Spleen (tissue), 7 donors: Measurements from ENCODE around the gene SBSN.

ENCODE experiments used
- CTCF ChIP-seq, 11 experiments: fragments of 200-600 bp in 7 of 11; fragments of 450-650 bp in 4 of 11; sonication (generic) in 4 of 11; IDR thresholded peaks in 8 of 11; conservative IDR thresholded peaks in 3 of 11; 1 replicate in 7 of 11; 2 replicates in 4 of 11; pipeline versions ENCODE4 v1.4.0 to v1.8.0; 2016 to 2021; ENCODE audit warnings: antibody characterized with exemption in 11 of 11, inconsistent platforms in 4 of 11, mild to moderate bottlenecking in 1 of 11
- POLR2A ChIP-seq, 3 donors: fragments of 450-650 bp; IDR thresholded peaks; one replicate each; pipeline ENCODE4 v1.5.1; 2017; ENCODE audit warnings: antibody characterized with exemption in 3 of 3, mild to moderate bottlenecking in 1 of 3
- donor health status: DM: no; HTN: no; CAD: no; lungs with moderate emphysema.
- donor health status: DM: no; HTN: no; CAD: no.
- donor health status: DM: no; HTN: no; CAD: no.

DNA sequence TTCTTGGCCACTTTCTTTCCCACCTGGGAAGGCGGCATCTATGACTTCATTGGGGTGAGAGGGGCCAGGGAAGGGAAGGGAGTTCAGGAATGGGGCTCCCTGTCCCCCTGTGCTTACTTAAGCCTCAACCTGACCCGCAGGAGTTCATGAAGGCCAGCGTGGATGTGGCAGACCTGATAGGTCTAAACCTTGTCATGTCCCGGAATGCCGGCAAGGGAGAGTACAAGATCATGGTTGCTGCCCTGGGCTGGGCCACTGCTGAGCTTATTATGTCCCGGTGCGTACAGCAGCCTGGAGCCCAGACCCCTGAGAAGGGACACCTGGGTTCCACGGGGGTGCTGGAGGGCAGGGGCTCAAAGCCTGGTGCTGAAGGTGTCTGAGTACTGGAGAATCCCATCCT, 18.4 kb upstream of the SBSN start:
- TF ChIP-seq CTCF (IDR thresholded peaks at IDR 0.05 in 8 of 11, conservative IDR thresholded peaks at IDR 0.05 in 3 of 11) (no peak), POLR2A (IDR thresholded peaks at IDR 0.05) (no peak)
